Astrocyte (in vitro differentiated cells and primary cell): ENCODE results near the gene STK24.

ENCODE experiments used
- EZH2 ChIP-seq: IDR thresholded peaks from 2 replicates; pipeline ENCODE4 v1.6.1; 2012; ENCODE audit warnings: mild to moderate bottlenecking, low read length, inconsistent platforms; ENCODE audit not compliant: insufficient read depth
- TF ChIP-seq, protein P1 (sequence below): IDR thresholded peaks from 2 replicates; pipeline ENCODE4 v1.5.1; 2011; ENCODE audit warnings: low read depth, mild to moderate bottlenecking, inconsistent platforms, low read length, moderate library complexity; ENCODE audit not compliant: insufficient read depth

DNA sequence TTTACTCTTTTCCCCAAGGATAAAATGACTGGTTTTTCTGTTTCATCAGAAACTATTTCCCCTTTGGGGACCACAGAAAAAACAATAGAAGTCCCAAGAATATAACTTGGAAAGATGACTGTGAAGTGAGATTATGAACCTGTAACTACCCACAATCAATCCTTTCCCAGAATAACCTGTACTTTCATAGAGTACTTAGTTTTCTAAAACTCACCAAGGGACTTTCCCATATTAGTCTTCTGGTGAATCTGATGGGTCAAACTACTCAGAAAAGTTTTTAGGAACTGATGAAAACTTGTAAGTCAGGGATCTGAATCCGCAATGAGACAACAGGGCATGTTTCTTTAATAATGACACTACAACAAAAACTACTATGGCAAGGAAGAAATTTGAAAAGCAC, 62.6 kb downstream of the STK24 start:
- TF ChIP-seq, protein P1, sequence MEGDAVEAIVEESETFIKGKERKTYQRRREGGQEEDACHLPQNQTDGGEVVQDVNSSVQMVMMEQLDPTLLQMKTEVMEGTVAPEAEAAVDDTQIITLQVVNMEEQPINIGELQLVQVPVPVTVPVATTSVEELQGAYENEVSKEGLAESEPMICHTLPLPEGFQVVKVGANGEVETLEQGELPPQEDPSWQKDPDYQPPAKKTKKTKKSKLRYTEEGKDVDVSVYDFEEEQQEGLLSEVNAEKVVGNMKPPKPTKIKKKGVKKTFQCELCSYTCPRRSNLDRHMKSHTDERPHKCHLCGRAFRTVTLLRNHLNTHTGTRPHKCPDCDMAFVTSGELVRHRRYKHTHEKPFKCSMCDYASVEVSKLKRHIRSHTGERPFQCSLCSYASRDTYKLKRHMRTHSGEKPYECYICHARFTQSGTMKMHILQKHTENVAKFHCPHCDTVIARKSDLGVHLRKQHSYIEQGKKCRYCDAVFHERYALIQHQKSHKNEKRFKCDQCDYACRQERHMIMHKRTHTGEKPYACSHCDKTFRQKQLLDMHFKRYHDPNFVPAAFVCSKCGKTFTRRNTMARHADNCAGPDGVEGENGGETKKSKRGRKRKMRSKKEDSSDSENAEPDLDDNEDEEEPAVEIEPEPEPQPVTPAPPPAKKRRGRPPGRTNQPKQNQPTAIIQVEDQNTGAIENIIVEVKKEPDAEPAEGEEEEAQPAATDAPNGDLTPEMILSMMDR = no peak
- no peak for TF ChIP-seq EZH2
